Uterus (tissue), 2 donors: ENCODE data around the gene TIGD6.

ENCODE experiments used
- POLR2A ChIP-seq, 2 donors: fragments of 450-650 bp; IDR thresholded peaks; one replicate each; pipeline ENCODE4 v1.6.1; 2016; ENCODE audit warnings: antibody characterized with exemption in 2 of 2, mild to moderate bottlenecking in 1 of 2, moderate library complexity in 1 of 2
- TF ChIP-seq, protein P1 (sequence below), 4 experiments: fragments of 200-600 bp in 2 of 4; fragments of 450-650 bp in 2 of 4; sonication (generic) in 2 of 4; IDR thresholded peaks; one replicate each; pipeline ENCODE4 v1.5.1; 2016 to 2019; ENCODE audit warnings: antibody characterized with exemption in 4 of 4, mild to moderate bottlenecking in 2 of 4, moderate library complexity in 1 of 4

DNA sequence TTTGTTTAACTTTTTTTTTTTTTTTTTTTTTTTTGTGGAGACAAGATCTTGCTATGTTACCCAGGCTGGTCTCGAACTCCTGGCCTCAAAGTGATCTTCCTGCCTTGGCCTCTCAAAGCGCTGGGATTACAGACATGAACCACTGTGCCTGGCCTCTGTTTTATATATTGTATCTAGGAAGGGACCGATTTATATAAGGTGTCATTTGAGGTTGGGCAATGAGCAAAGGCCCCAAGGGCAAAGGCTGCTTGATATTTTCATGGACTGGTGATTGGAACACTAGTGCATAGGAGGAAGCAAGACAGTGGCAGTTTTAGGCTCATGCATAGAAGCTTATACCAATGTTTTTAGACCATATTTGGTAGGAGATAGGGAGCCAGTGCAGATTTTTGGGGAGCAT, 36.7 kb downstream of the TIGD6 start:
- TF ChIP-seq POLR2A (IDR thresholded peaks at IDR 0.05): no peak
- TF ChIP-seq, protein P1, sequence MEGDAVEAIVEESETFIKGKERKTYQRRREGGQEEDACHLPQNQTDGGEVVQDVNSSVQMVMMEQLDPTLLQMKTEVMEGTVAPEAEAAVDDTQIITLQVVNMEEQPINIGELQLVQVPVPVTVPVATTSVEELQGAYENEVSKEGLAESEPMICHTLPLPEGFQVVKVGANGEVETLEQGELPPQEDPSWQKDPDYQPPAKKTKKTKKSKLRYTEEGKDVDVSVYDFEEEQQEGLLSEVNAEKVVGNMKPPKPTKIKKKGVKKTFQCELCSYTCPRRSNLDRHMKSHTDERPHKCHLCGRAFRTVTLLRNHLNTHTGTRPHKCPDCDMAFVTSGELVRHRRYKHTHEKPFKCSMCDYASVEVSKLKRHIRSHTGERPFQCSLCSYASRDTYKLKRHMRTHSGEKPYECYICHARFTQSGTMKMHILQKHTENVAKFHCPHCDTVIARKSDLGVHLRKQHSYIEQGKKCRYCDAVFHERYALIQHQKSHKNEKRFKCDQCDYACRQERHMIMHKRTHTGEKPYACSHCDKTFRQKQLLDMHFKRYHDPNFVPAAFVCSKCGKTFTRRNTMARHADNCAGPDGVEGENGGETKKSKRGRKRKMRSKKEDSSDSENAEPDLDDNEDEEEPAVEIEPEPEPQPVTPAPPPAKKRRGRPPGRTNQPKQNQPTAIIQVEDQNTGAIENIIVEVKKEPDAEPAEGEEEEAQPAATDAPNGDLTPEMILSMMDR (IDR thresholded peaks at IDR 0.05): no peak
